PC-3 (cell line): ENCODE data around the gene MCAT. TPM values are rescaled to one million over a fixed set of nuclear protein-coding genes. Genes with fewer than 3 reads are reported as not detected.

Source experiments
- ATAC-seq: fragments of 200-7000 bp; cut with Tn5 transposase; 2 replicates; pipeline ENCODE4 v1.9.1; 2020; ENCODE audit warnings: mild to moderate bottlenecking, moderate library complexity
- BruUV-seq: library from RNA; stranded (reverse); fragments of 400-500 nt; replicated peaks from 2 replicates; lab custom pipeline; 2021; lab: Mats Ljungman, UMichigan
- CTCF ChIA-PET: fragments of 300-600 bp; sonication (Branson Sonifier 250); formaldehyde crosslinking; loops from one replicate; lab custom pipeline; 2022; ENCODE audit warnings: antibody characterized with exemption; lab: Charles Lee
- POLR2A ChIA-PET: fragments of 300-600 bp; sonication (Branson Sonifier 250); formaldehyde crosslinking; loops from one replicate; lab custom pipeline; 2022; ENCODE audit warnings: antibody characterized with exemption; ENCODE audit not compliant: unreplicated experiment; lab: Charles Lee
- DNase-seq: peaks from one replicate; pipeline ENCODE4 v3.0.0-alpha.2; 2015
- H2AFZ ChIP-seq: fragments of 300-600 bp; sonication (generic); 2 replicates; pipeline ENCODE4 v1.6.0; 2016; ENCODE audit warnings: antibody characterized with exemption, low read length
- H3F3A ChIP-seq: fragments of 300-600 bp; sonication (generic); one replicate; pipeline ENCODE4 v1.6.0; 2017; ENCODE audit warnings: antibody characterized with exemption, low read length, control low read depth, mild to moderate bottlenecking; ENCODE audit not compliant: unreplicated experiment
- H3K27ac ChIP-seq: fragments of 300-600 bp; sonication (generic); 2 replicates; pipeline ENCODE4 v1.5.1; 2016; ENCODE audit warnings: mild to moderate bottlenecking, low read length
- H3K27me3 ChIP-seq: fragments of 300-600 bp; sonication (generic); 2 replicates; pipeline ENCODE4 v1.6.1; 2016; ENCODE audit warnings: low read length, mixed read lengths
- H3K36me3 ChIP-seq: fragments of 300-600 bp; sonication (generic); 2 replicates; pipeline ENCODE4 v1.6.1; 2016; ENCODE audit warnings: low read depth, mixed run types, low read length, mixed read lengths
- H3K4me1 ChIP-seq: fragments of 300-600 bp; sonication (generic); 2 replicates; pipeline ENCODE4 v1.5.1; 2016; ENCODE audit warnings: low read length; ENCODE audit not compliant: insufficient read depth
- H3K4me2 ChIP-seq: fragments of 300-600 bp; sonication (generic); 2 replicates; pipeline ENCODE4 v1.6.0; 2016; ENCODE audit warnings: low read length
- H3K4me3 ChIP-seq: fragments of 300-600 bp; sonication (generic); 2 replicates; pipeline ENCODE4 v1.5.1; 2016; ENCODE audit warnings: mild to moderate bottlenecking, low read length, mixed read lengths
- H3K79me2 ChIP-seq: fragments of 300-600 bp; sonication (generic); 2 replicates; pipeline ENCODE4 v1.6.1; 2017; ENCODE audit warnings: low read length, mixed read lengths
- H3K9ac ChIP-seq: fragments of 300-600 bp; sonication (generic); 2 replicates; pipeline ENCODE4 v1.6.0; 2016; ENCODE audit warnings: mild to moderate bottlenecking, low read length
- H3K9me2 ChIP-seq: fragments of 300-600 bp; sonication (generic); replicated peaks from 2 replicates; pipeline ENCODE4 v1.6.1; 2016; ENCODE audit warnings: mixed run types, low read length, mixed read lengths
- H3K9me3 ChIP-seq: fragments of 300-600 bp; sonication (generic); 2 replicates; pipeline ENCODE4 v1.6.1; 2016; ENCODE audit warnings: low read length, mixed read lengths
- H4K20me1 ChIP-seq: fragments of 300-600 bp; sonication (generic); 2 replicates; pipeline ENCODE4 v1.6.1; 2016; ENCODE audit warnings: low read length, mixed read lengths
- CTCF ChIP-seq: fragments of 300-600 bp; sonication (generic); conservative IDR thresholded peaks from 2 replicates; pipeline ENCODE4 v1.5.1; 2017; ENCODE audit warnings: antibody characterized with exemption, low read depth, mild to moderate bottlenecking, low read length
- EZH2 ChIP-seq: fragments of 300-600 bp; sonication (generic); IDR thresholded peaks from one replicate; pipeline ENCODE4 v1.6.1; 2017; ENCODE audit warnings: antibody characterized with exemption, mild to moderate bottlenecking, low read length; ENCODE audit not compliant: unreplicated experiment
- EZH2phosphoT487 ChIP-seq: fragments of 300-600 bp; sonication (generic); IDR thresholded peaks from 2 replicates; pipeline ENCODE4 v1.6.1; 2018; ENCODE audit warnings: mild to moderate bottlenecking, antibody characterized with exemption, low read length, borderline replicate concordance
- intact Hi-C: fragments of 100-400 bp; cut with micrococcal nuclease; formaldehyde crosslinking; loops from 2 replicates; pipeline ENCODE4 v1.9.0; 2023
- total RNA-seq: library from RNA; depleted of rRNA; stranded (reverse); fragments of >200 nt; gene quantifications from 2 replicates; pipeline ENCODE4 v1.2.3, GENCODE V29; 2014

The MCAT gene
- total RNA-seq, 1 experiment from 2014 or later = 29.2 TPM

- TF ChIP-seq EZH2 = no peak
- TF ChIP-seq CTCF = no peak
- TF ChIP-seq EZH2phosphoT487 = no peak
- Histone ChIP-seq H3F3A (no peaks in the 10 kb centered on the region), H3K4me3 (no peak overlapping the region), H4K20me1 (no peaks in the 10 kb centered on the region), H3K4me1 (no peaks in the 10 kb centered on the region), H3K27me3 (no peaks in the 10 kb centered on the region), H3K4me2 (no peak overlapping the region), H2AFZ (no peak overlapping the region), H3K9me3 (no peaks in the 10 kb centered on the region), H3K79me2 (no peaks in the 10 kb centered on the region), H3K9ac (no peak overlapping the region), H3K9me2 (no peaks in the 10 kb centered on the region), H3K27ac (no peak overlapping the region), H3K36me3 (no peaks in the 10 kb centered on the region)
- DNase-seq = no peak
- POLR2A ChIA-PET = no interaction called here
- no TSS peak for BruUV-seq
- intact Hi-C loops = no loop called here
- CTCF ChIA-PET = no interaction called here
- no peak for ATAC-seq
These were observed 25.5 kb upstream of the MCAT start for GRCh38 chr22:43168471-43169309.

- ChIA-PET POLR2A (no interaction called here), CTCF (no interaction called here)
- no peak overlapping the region for H3K9ac ChIP-seq
- BruUV-seq = no TSS peak
- no peaks in the 10 kb centered on the region for H3K9me3 ChIP-seq
- no peaks in the 10 kb centered on the region for H3K79me2 ChIP-seq
- H3K4me3 ChIP-seq = no peak overlapping the region
- H3K4me1 ChIP-seq = no peaks in the 10 kb centered on the region
- H2AFZ ChIP-seq = no peak overlapping the region
- no peaks in the 10 kb centered on the region for H3F3A ChIP-seq
- no peaks in the 10 kb centered on the region for H3K27me3 ChIP-seq
- H3K4me2 ChIP-seq = no peak overlapping the region
- H3K9me2 ChIP-seq = no peaks in the 10 kb centered on the region
- no peaks in the 10 kb centered on the region for H3K36me3 ChIP-seq
- no peaks in the 10 kb centered on the region for H4K20me1 ChIP-seq
- intact Hi-C loops = no loop called here
- ATAC-seq (no peak), DNase-seq (no peak)
- no peak overlapping the region for H3K27ac ChIP-seq
- TF ChIP-seq CTCF (no peak), EZH2 (no peak), EZH2phosphoT487 (no peak)
These were observed 23.9 kb upstream of the MCAT start for GRCh38 chr22:43167001-43167589.
